Pancreas (tissue), 10 donors: ENCODE data around the gene CDK5R1. TPM values are rescaled to one million over a fixed set of nuclear protein-coding genes. Genes with fewer than 3 reads are reported as not detected.

Experiments
- ATAC-seq, 4 donors: fragments of 200-7000 bp; cut with Tn5 transposase; one replicate each; pipeline versions ENCODE4 v1.8.0 to v1.9.1; 2020; ENCODE audit warnings: mild to moderate bottlenecking in 4 of 4, moderate library complexity in 4 of 4
- DNase-seq, 6 donors: peaks; one replicate each; pipeline ENCODE4 v3.0.0-alpha.2; 2020
- FAIRE-seq: peaks from 2 replicates; lab custom pipeline; 2012; peaks lifted over from hg19 to GRCh38; lab: Jason Lieb, UNC
- H3K27ac ChIP-seq, 4 donors: fragments of 200-600 bp; sonication (generic); 1 replicate in 3 of 4; 2 replicates in 1 of 4; pipeline versions ENCODE4 v1.5.0 to v1.8.0; 2020
- H3K27me3 ChIP-seq, 4 donors: fragments of 200-600 bp; one replicate each; pipeline ENCODE4 v1.8.0; 2021
- H3K36me3 ChIP-seq, 3 donors: fragments of 200-600 bp; sonication (generic) in 1 of 3; one replicate each; pipeline versions ENCODE4 v1.5.0 to v1.8.0; 2020 to 2021
- H3K4me1 ChIP-seq, 3 donors: fragments of 200-600 bp; one replicate each; pipeline ENCODE4 v1.8.0; 2021
- H3K4me3 ChIP-seq, 4 donors: fragments of 200-600 bp; sonication (generic) in 2 of 4; one replicate each; pipeline versions ENCODE4 v1.5.0 to v1.8.0; 2020 to 2021
- H3K9me3 ChIP-seq, 4 donors: fragments of 200-600 bp; one replicate each; pipeline ENCODE4 v1.8.0; 2021
- CTCF ChIP-seq, 4 donors: fragments of 200-600 bp; sonication (generic) in 3 of 4; IDR thresholded peaks; one replicate each; pipeline versions ENCODE4 v1.5.0 to v1.8.0; 2021; ENCODE audit warnings: antibody characterized with exemption in 4 of 4
- WGBS, 2 donors: extraction: QIAGEN DNeasy Blood & Tissue Kit; methylation state at CpG; one replicate each; pipeline ENCODE4 v1.1.7; 2013; 5-methylcytosine and 5-hydroxymethylcytosine counted together
- intact Hi-C, 3 donors: fragments of 100-400 bp; cut with DNase I; formaldehyde crosslinking; loops; one replicate each; pipeline versions ENCODE4 v1.11.1 to v1.14.2; 2022
- polyA plus RNA-seq, 2 donors: library from polyadenylated mRNA; stranded (reverse); fragments of 200-250 nt; gene quantifications; one replicate each; pipeline ENCODE4 v1.2.3, GENCODE V29; 2013
- total RNA-seq, 6 donors: library from RNA; stranded (reverse); fragmentation: NEBNext Ultra II Directional in 4 of 6; extraction: Animal tissue kit (Norgen Biotek cat#: 25700) in 4 of 6; gene quantifications; one replicate each; pipeline versions ENCODE4 v1.2.1 to v1.2.4, GENCODE V29; 2021 to 2023
- donor health status: healthy with polysubstance abuse.
- donor health status: DM: no; HTN: no; CAD: no; lungs with moderate emphysema.
- donor health status: DM: no; HTN: no; CAD: no.
- donor health status: control.
- donor health status: control.
- donor health status: Bipolar disorder and iron deficiency.
- donor health status: DM: yes; HTN: yes; CAD: no.
- donor health status: DM: no; HTN: no; CAD: no.
- donor health status: DM: no; HTN: no; CAD: no.
- donor health status: DM: yes; HTN: yes; CAD: no.

Gene CDK5R1
- total and polyA plus RNA-seq, 8 donors = 0.46 to 5.1 (median 1.0) TPM

- no peak overlapping the region for H3K4me3 ChIP-seq
- no peaks in the 10 kb centered on the region for H3K36me3 ChIP-seq
- intact Hi-C loops = no loop called here
- H3K27me3 ChIP-seq = no peaks in the 10 kb centered on the region
- no peaks in the 10 kb centered on the region for H3K9me3 ChIP-seq
- no peaks in the 10 kb centered on the region for H3K4me1 ChIP-seq
- H3K27ac ChIP-seq = no peak overlapping the region
- WGBS, 2 donors = 74 to 76% methylated on average over 4 of the region's 4 CpGs
- DNase-seq (no peak), ATAC-seq (no peak), FAIRE-seq (no peak)
- no peak for TF ChIP-seq CTCF (IDR thresholded peaks at IDR 0.05)
Observed at GRCh38 chr17:32514606-32515005, 27.8 kb downstream of the CDK5R1 start.

GRCh38 chr17:32515677-32516383 lies 29.0 kb downstream of the CDK5R1 start:
- DNase-seq (no peak), FAIRE-seq (no peak), ATAC-seq (no peak)
- no peaks in the 10 kb centered on the region for H3K36me3 ChIP-seq
- no peak overlapping the region for H3K27ac ChIP-seq
- no peaks in the 10 kb centered on the region for H3K4me1 ChIP-seq
- intact Hi-C loops = no loop called here
- no peak overlapping the region for H3K4me3 ChIP-seq
- no peak for TF ChIP-seq CTCF (IDR thresholded peaks at IDR 0.05)
- 91 to 96% methylated on average over 4 of the region's 4 CpGs for WGBS, 2 donors
- H3K9me3 ChIP-seq = no peaks in the 10 kb centered on the region
- no peaks in the 10 kb centered on the region for H3K27me3 ChIP-seq

GRCh38 chr17:32516450-32516849 lies 29.7 kb downstream of the CDK5R1 start:
- Histone ChIP-seq H3K27me3 (no peaks in the 10 kb centered on the region), H3K4me3 (no peak overlapping the region), H3K27ac (no peak overlapping the region), H3K4me1 (no peaks in the 10 kb centered on the region), H3K36me3 (no peaks in the 10 kb centered on the region), H3K9me3 (no peaks in the 10 kb centered on the region)
- no peak for TF ChIP-seq CTCF (IDR thresholded peaks at IDR 0.05)
- DNase-seq (no peak), ATAC-seq (no peak), FAIRE-seq (no peak)
- 24 to 77% methylated on average over 2 of the region's 2 CpGs for WGBS, 2 donors
- intact Hi-C loops = no loop called here

GRCh38 chr17:32516940-32517701 lies 30.3 kb downstream of the CDK5R1 start:
- Histone ChIP-seq H3K27ac (no peak overlapping the region), H3K36me3 (no peaks in the 10 kb centered on the region), H3K4me3 (no peak overlapping the region), H3K27me3 (no peaks in the 10 kb centered on the region), H3K4me1 (no peaks in the 10 kb centered on the region), H3K9me3 (no peaks in the 10 kb centered on the region)
- intact Hi-C loops = no loop called here
- no peak for FAIRE-seq
- ATAC-seq = no peak
- no peak for TF ChIP-seq CTCF (IDR thresholded peaks at IDR 0.05)
- WGBS, 2 donors = 82 to 86% methylated on average over 12 of the region's 12 CpGs
- DNase-seq = no peak

GRCh38 chr17:32517982-32518381 lies 31.2 kb downstream of the CDK5R1 start:
- WGBS, 2 donors = 88 to 93% methylated on average over 5 of the region's 7 CpGs
- FAIRE-seq (no peak), ATAC-seq (no peak), DNase-seq (no peak)
- TF ChIP-seq CTCF (IDR thresholded peaks at IDR 0.05) = no peak
- intact Hi-C loops = no loop called here
- no peaks in the 10 kb centered on the region for H3K27me3 ChIP-seq
- H3K9me3 ChIP-seq = no peaks in the 10 kb centered on the region
- H3K4me3 ChIP-seq = no peak overlapping the region
- no peak overlapping the region for H3K27ac ChIP-seq
- H3K36me3 ChIP-seq = no peaks in the 10 kb centered on the region
- H3K4me1 ChIP-seq = no peaks in the 10 kb centered on the region
